BLaER1 (cell line): Measurements from ENCODE around the gene CREB5.

Source experiments
- H3K27ac ChIP-seq: shearing (Covaris generic); formaldehyde crosslinking; 2 replicates; pipeline ENCODE4 v1.8.1; 2022
- H3K27me3 ChIP-seq: shearing (Covaris generic); formaldehyde crosslinking; 2 replicates; pipeline ENCODE4 v1.8.1; 2022
- H3K36me3 ChIP-seq: shearing (Covaris generic); formaldehyde crosslinking; 2 replicates; pipeline ENCODE4 v1.8.1; 2022
- H3K4me1 ChIP-seq: shearing (Covaris generic); formaldehyde crosslinking; 2 replicates; pipeline ENCODE4 v1.8.1; 2022
- H3K4me2 ChIP-seq: shearing (Covaris generic); formaldehyde crosslinking; 2 replicates; pipeline ENCODE4 v1.8.1; 2022
- H3K4me3 ChIP-seq: shearing (Covaris generic); formaldehyde crosslinking; 2 replicates; pipeline ENCODE4 v1.8.1; 2022
- H3K9ac ChIP-seq: shearing (Covaris generic); formaldehyde crosslinking; 2 replicates; pipeline ENCODE4 v1.8.1; 2022
- H3K9me3 ChIP-seq: shearing (Covaris generic); formaldehyde crosslinking; 2 replicates; pipeline ENCODE4 v1.8.1; 2022
- H4K20me1 ChIP-seq: shearing (Covaris generic); formaldehyde crosslinking; 2 replicates; pipeline ENCODE4 v1.8.1; 2022
- Cebpa-rat ChIP-seq: shearing (Covaris generic); IDR thresholded peaks from 2 replicates; pipeline ENCODE4 v1.8.1; 2022

Gene CREB5

GRCh38 chr7:28758186-28758585 lies 345.9 kb downstream of the CREB5 start:
- H3K9ac ChIP-seq: no peak overlapping the region
- no peaks in the 10 kb centered on the region for H3K4me1 ChIP-seq
- no peak overlapping the region for H3K4me2 ChIP-seq
- H3K27me3 ChIP-seq: no peaks in the 10 kb centered on the region
- H4K20me1 ChIP-seq: no peaks in the 10 kb centered on the region
- no peaks in the 10 kb centered on the region for H3K9me3 ChIP-seq
- no peak overlapping the region for H3K4me3 ChIP-seq
- no peaks in the 10 kb centered on the region for H3K36me3 ChIP-seq
- TF ChIP-seq Cebpa-rat: no peak
- H3K27ac ChIP-seq: no peak overlapping the region

- TF ChIP-seq Cebpa-rat: no peak
- Histone ChIP-seq H3K27me3 (no peaks in the 10 kb centered on the region), H4K20me1 (no peaks in the 10 kb centered on the region)
Observed at GRCh38 chr7:28759475-28759971, 347.2 kb downstream of the CREB5 start.

GRCh38 chr7:28761505-28761904 lies 349.2 kb downstream of the CREB5 start:
- H3K4me2 ChIP-seq: no peak overlapping the region
- no peaks in the 10 kb centered on the region for H3K4me1 ChIP-seq
- no peak for TF ChIP-seq Cebpa-rat
- no peak overlapping the region for H3K27ac ChIP-seq
- no peak overlapping the region for H3K4me3 ChIP-seq
- no peaks in the 10 kb centered on the region for H3K36me3 ChIP-seq
- H3K27me3 ChIP-seq: no peaks in the 10 kb centered on the region
- no peak overlapping the region for H3K9ac ChIP-seq
- H4K20me1 ChIP-seq: no peaks in the 10 kb centered on the region
- no peaks in the 10 kb centered on the region for H3K9me3 ChIP-seq

More at GRCh38 chr7:28759475-28759971, 347.2 kb downstream of the CREB5 start:
- Histone ChIP-seq H3K36me3 (no peaks in the 10 kb centered on the region), H3K4me1 (no peaks in the 10 kb centered on the region), H3K27ac (no peak overlapping the region), H3K4me3 (no peak overlapping the region), H3K9ac (no peak overlapping the region), H3K9me3 (no peaks in the 10 kb centered on the region), H3K4me2 (no peak overlapping the region)

- TF ChIP-seq Cebpa-rat: no peak
- no peaks in the 10 kb centered on the region for H3K4me1 ChIP-seq
- H3K4me3 ChIP-seq: no peak overlapping the region
- H3K4me2 ChIP-seq: no peak overlapping the region
- H3K9me3 ChIP-seq: no peaks in the 10 kb centered on the region
- H3K36me3 ChIP-seq: no peaks in the 10 kb centered on the region
- H3K9ac ChIP-seq: no peak overlapping the region
- no peaks in the 10 kb centered on the region for H4K20me1 ChIP-seq
- no peak overlapping the region for H3K27ac ChIP-seq
- H3K27me3 ChIP-seq: no peaks in the 10 kb centered on the region
Observed at GRCh38 chr7:28762651-28763050, 350.3 kb downstream of the CREB5 start.

GRCh38 chr7:28766359-28766758 lies 354.0 kb downstream of the CREB5 start:
- no peak for TF ChIP-seq Cebpa-rat
- Histone ChIP-seq H3K4me3 (no peak overlapping the region), H3K4me1 (no peaks in the 10 kb centered on the region), H3K4me2 (no peak overlapping the region), H3K9me3 (0 out of 2 replicates have a peak, but pooled peaks cover 5% of the 10 kb centered on the region), H3K27me3 (no peaks in the 10 kb centered on the region), H3K27ac (no peak overlapping the region), H4K20me1 (no peaks in the 10 kb centered on the region), H3K9ac (no peak overlapping the region), H3K36me3 (no peaks in the 10 kb centered on the region)

GRCh38 chr7:28767356-28767755 lies 355.0 kb downstream of the CREB5 start:
- TF ChIP-seq Cebpa-rat: no peak
- Histone ChIP-seq H3K4me2 (no peak overlapping the region), H3K9ac (no peak overlapping the region), H3K4me1 (no peaks in the 10 kb centered on the region), H3K27me3 (no peaks in the 10 kb centered on the region), H3K27ac (no peak overlapping the region), H3K9me3 (0 out of 2 replicates have a peak, but pooled peaks cover 5% of the 10 kb centered on the region), H4K20me1 (no peaks in the 10 kb centered on the region), H3K4me3 (no peak overlapping the region), H3K36me3 (no peaks in the 10 kb centered on the region)

GRCh38 chr7:28768577-28769147 lies 356.3 kb downstream of the CREB5 start:
- Histone ChIP-seq H3K36me3 (no peaks in the 10 kb centered on the region), H3K4me1 (no peaks in the 10 kb centered on the region), H3K27me3 (no peaks in the 10 kb centered on the region), H3K27ac (no peak overlapping the region), H3K9me3 (0 out of 2 replicates have a peak, but pooled peaks cover 5% of the 10 kb centered on the region), H3K4me2 (no peak overlapping the region), H3K9ac (no peak overlapping the region), H3K4me3 (no peak overlapping the region), H4K20me1 (no peaks in the 10 kb centered on the region)
- no peak for TF ChIP-seq Cebpa-rat

GRCh38 chr7:28771906-28772622 lies 359.7 kb downstream of the CREB5 start:
- Histone ChIP-seq H3K9ac (no peak overlapping the region), H3K4me2 (no peak overlapping the region), H3K4me1 (no peaks in the 10 kb centered on the region), H3K27ac (no peak overlapping the region), H4K20me1 (no peaks in the 10 kb centered on the region), H3K27me3 (no peaks in the 10 kb centered on the region), H3K4me3 (no peak overlapping the region), H3K36me3 (no peaks in the 10 kb centered on the region), H3K9me3 (0 out of 2 replicates have a peak, but pooled peaks cover 5% of the 10 kb centered on the region)
- TF ChIP-seq Cebpa-rat: no peak

- Histone ChIP-seq H4K20me1 (no peaks in the 10 kb centered on the region), H3K27ac (no peak overlapping the region), H3K4me3 (no peak overlapping the region), H3K9me3 (0 out of 2 replicates have a peak, but pooled peaks cover 5% of the 10 kb centered on the region), H3K27me3 (no peaks in the 10 kb centered on the region), H3K9ac (no peak overlapping the region), H3K36me3 (no peaks in the 10 kb centered on the region), H3K4me1 (no peaks in the 10 kb centered on the region), H3K4me2 (no peak overlapping the region)
- no peak for TF ChIP-seq Cebpa-rat
Observed at GRCh38 chr7:28773423-28774145, 361.3 kb downstream of the CREB5 start.
